ENCODE results near the gene FARP1.

FARP1 gene

GRCh38 chr13:98370261-98370660, 227.4 kb downstream of the FARP1 start:
- no peak for DNase-seq

GRCh38 chr13:98370806-98371515, 228.1 kb downstream of the FARP1 start:
- DNase-seq: no peak

DNA sequence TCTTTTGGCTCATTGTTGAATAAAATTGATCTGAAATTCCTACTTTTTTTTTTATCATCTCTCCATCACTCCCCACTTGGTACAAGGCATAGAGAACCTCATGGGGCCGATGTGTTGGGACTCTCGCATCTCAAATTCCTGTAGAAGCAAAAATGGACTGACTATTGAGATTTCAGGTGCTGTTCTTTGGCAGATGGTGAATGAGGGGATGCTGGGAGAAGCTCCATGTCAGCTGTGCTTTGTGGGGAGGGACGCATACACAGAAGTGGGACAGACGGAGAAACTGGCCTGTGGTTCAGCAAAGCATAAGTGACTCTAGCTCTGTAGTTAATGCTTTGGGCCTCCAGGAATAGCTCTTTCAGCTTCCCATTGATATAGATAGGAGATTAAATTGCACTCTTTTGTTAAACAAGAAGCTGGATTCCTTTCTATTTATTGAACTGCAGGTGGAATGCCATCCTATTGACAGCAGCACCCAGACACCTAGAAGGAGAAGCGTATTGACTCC, 228.7 kb downstream of the FARP1 start:
- no peak for DNase-seq

DNA sequence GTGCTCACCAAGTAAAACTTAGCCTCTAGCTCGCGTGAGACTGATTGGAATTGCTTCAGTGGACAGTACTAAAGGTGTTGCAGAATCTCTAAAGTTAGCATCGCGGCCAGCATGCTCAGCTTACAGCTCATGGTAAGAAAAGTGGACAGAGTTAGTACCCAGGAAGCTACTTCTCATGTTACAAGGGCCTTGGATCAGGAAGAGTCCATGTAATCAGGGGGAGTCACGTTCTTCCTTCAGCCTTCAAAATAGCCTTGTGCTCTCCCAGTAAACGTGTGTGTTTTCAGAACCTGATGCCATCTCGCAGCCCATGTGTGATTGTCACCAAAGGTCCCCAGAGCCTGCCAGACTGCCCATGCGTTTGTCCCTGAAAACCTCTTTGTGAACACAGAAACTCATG, 230.0 kb downstream of the FARP1 start:
- no peak for DNase-seq

- no peak for DNase-seq
Observed at GRCh38 chr13:98374750-98375149, 231.9 kb downstream of the FARP1 start.

DNA sequence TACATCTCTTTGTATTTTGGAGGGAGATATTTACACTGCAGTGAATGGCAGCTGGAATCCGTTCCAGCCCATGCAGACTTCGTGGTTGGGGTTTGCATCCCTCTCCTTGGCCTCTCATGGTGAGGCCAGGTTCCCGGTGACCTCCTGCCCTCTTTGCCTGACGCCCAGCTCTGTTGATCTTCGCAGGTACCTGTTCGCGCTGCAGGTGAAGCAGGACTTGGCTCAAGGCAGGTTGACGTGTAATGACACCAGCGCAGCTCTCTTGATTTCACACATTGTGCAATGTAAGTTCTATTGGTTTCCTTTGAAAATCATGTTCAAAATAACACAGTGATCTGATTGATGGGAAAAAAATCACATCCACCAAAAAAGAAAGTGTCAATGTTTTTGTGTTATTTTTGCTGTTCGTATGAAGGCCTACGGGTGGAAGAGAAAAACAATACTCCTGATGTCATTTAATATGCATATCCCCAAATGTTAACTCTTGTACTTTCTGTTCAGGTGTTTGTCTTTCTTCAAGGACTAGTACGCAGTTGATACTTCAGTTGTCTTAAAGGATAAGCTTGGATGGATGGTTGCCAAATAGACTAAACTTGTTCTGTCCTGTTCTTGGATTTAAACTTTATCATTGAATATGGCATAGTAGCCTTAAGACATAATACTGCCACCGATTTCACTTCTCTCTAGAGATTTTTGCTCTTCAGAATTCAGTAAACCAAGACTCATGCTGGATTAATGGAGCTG, 234.9 kb downstream of the FARP1 start:
- no peak for DNase-seq

DNA sequence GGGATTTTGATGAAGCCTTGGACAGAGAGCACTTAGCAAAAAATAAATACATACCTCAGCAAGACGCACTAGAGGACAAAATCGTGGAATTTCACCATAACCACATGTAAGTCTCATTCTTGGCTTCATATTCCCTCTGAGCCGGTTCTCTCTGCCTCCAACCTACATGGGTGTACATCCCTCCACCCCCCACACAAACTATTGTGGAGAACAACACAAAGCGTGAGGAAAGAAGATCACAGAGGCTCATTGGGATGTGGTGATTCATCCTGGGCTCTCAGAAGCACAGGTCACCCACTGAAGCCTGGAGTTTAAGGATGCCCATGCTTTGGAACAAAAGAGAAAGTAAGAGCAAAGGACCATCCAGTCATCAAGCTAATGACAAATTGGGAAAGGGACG, 241.8 kb downstream of the FARP1 start:
- DNase-seq: no peak

DNA sequence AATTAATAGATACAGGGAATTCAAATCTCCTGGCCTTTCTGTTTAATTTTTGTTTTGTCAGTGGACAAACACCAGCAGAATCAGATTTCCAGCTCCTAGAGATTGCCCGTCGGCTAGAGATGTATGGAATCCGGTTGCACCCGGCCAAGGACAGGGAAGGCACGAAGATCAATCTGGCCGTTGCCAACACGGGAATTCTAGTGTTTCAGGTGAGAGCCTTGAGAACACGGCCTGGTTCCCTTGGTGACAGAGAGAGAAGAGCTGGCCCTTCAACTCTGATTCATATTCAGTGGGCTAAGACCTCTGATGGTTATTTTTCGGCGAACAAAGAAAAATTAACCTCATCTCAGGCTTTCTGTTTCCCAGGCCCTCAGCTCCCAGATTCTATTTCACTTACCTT, 242.7 kb downstream of the FARP1 start:
- no peak for DNase-seq

DNA sequence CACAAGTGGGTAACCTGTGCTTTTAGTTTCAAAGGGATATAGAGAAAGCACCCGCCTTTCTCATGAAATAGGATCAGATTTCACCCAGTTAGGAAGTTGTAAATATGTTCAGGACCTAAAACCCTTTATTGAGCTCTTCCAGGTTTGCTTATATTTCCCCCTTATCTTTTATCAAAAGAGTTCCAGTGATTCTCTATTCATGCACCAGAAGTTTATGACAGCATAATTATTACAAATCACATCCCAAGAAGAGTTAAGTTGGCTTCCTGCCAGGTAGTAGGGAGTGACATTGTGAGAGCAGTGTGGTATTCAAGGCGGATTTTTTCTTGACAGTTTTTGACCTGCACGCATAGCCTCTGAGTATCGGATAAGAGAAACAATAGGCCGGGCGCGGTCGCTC, 243.7 kb downstream of the FARP1 start:
- no peak for DNase-seq

GRCh38 chr13:98389319-98389718, 246.4 kb downstream of the FARP1 start:
- DNase-seq: no peak

- DNase-seq: no peak
Observed at GRCh38 chr13:98390086-98390715, 247.3 kb downstream of the FARP1 start.

- DNase-seq: no peak
Observed at GRCh38 chr13:98393873-98394272, 251.0 kb downstream of the FARP1 start.

GRCh38 chr13:98394820-98395510, 252.1 kb downstream of the FARP1 start:
- DNase-seq: no peak

- no peak for DNase-seq
Observed at GRCh38 chr13:98396071-98396710, 253.3 kb downstream of the FARP1 start.

GRCh38 chr13:98397221-98397620, 254.3 kb downstream of the FARP1 start:
- DNase-seq: no peak

DNA sequence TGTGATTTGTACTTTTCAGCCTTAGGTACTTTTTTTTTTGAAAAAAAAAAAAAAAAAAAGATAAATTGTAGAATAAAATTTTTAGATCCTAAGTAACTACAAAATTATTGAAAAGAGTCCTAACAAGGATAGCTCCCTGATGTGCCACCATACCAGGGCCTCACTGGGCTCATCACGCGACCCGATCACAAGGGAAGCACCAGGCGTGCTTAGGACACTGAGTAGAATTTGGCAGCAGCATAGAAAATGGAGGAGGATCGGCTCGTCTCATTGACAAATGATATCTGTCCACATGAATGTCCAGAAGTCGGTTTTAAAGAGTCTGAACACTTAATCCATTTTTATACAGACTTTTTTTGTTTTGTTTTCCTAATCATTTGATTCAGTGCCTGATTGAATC, 255.0 kb downstream of the FARP1 start:
- no peak for DNase-seq

DNA sequence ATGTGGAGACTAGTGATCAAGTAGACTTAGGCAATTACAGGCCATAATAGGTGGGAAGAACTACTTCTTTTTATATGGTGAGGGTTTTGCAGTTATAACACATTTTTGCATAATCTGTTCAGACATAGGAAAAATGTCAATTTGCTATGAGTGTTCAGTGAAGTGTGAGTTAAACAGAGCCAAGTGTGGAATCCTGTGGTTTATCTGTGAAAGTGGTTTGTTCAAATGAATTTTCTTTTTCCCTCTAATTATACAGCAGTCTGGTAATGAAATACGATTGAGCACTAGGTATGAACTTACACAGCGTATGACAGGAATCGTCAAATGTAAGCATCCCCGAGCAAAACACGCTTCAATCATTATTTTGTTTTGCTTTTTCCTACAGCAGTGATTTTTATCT, 255.7 kb downstream of the FARP1 start:
- no peak for DNase-seq

DNA sequence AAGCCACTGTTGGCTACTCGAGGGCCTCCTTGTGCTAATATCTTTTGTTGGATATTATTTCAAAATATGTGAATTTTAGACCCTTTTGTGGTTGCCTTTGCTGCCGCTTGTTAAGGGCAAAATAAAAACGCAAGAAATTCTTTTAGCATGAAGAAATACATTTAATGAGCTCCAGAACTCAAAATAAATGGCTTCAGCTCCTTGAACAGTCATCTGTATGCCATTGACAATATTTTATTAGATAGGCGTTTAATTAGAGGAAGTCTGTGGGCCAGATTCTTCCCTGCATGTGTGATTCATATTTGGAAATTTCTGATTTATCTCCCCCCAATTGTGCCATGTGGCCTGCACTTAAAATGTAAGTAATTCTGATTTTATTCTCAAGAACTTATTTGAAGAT, 256.9 kb downstream of the FARP1 start:
- no peak for DNase-seq

DNA sequence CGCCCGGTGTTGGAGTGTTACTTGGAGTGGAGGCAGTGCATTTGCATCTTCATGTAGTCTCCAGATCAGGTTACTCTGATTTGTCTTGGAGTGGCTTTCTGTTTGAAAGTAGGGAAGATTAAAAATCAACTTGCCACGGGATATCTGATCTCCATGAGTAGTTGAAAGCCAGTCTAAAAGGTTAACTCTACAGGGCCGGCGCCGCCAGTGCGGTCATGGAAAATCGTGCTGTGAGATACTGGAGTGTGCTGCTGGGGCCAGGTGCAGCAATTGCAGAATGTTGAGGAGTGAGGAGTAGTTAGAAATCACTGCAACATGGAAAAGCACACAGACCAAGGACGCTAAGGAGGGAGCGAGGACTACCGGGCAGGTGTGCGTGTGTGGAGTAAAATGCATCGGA, 259.0 kb downstream of the FARP1 start:
- no peak for DNase-seq

DNA sequence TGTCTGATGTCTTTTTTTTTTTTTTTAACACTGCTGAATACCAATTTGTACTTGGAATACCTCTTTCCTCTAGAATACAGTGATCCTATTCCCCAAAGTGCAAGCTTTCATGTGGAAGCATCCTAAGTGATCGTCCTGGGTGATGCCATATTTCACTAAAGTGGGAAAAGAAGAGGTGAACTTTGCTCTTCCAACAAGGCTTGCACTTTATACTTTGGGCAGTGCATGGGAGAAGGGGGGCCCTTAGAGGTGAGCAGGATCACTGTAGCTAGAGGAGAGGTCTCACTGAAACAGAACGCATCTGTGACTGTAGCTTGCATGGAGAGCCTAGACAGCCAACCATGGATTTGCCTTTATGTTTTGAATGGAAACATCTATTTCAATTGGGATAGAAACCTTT, 260.2 kb downstream of the FARP1 start:
- DNase-seq: no peak

DNA sequence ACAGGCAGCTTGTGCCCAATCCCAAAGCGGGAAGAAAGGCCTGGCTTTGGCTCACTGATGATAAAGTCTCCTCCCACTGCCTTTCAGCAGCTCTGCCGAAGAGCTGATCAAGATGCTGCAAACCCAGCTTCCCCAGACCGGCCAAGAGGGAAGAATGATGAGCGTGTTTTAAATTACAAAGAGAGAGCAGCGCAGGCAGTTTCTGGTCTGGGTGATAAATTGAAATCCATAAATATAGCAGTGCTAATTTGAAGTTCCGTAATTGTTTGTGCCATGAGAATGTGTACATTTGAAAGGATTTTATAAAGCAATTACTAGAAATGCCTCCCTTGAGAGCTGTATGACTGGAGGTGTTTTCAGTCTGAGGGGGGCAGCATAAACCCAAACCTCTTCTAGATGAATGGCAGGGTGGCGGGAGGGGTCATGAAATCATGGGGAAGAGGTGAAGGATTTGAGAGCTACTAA, 262.2 kb downstream of the FARP1 start:
- DNase-seq: no peak

DNA sequence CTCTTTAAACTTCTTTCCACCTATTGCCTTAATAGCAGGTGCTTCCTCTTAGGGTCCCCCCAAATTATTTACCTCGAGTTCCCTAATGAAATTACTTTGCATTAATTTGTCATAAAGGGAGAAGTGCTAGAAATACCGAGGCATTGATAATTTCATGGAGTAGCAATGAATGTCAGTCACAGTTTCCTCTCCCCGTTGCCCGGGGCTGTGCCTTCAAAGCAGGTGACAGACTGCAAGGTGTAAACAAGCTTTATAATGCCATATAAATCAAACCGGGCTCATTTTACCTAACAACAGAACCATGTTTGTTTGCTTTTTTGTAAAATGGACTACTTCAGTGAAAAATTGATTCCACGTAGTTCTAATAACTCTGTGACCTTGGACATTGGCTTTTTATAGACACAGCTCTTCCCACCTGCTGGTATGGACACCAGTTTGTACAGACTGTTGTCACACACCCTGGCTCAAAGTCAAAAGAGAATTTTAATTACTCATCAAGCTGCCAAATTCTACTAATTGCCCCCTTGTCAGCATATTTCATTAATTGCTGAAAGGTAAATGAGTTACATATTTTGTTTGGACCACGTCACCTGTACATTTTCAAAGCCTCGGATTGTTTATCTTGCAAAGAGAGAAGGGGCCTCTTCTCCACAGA, 262.9 kb downstream of the FARP1 start:
- DNase-seq: no peak
